WTC11 (cell line): ENCODE results near the gene SYTL2. TPM values are rescaled to one million over a fixed set of nuclear protein-coding genes. Genes with fewer than 3 reads are reported as not detected.
A peak's percentile ranks its signal among the peaks of the same experiment; 100 is the strongest.
"Not testable (repeated sequence)": the region's sequence is repeated elsewhere in the genome, so short reads cannot be mapped to it uniquely, and the experiment has no call there.

Experiments
- ATAC-seq: fragments of 200-7000 bp; cut with Tn5 transposase; 2 replicates; pipeline ENCODE4 v1.10.0; 2021; ENCODE audit warnings: mild to moderate bottlenecking, moderate library complexity
- CTCF ChIA-PET: fragments of 300-600 bp; sonication (Branson Sonifier 250); formaldehyde crosslinking; loops from one replicate; lab custom pipeline; 2021; ENCODE audit warnings: antibody characterized with exemption; lab: Charles Lee
- POLR2A ChIA-PET: fragments of 350-600 bp; sonication (Branson Sonifier 250); formaldehyde crosslinking; loops from one replicate; lab custom pipeline; 2021; ENCODE audit warnings: antibody characterized with exemption; lab: Charles Lee
- DNase-seq: peaks from one replicate; pipeline ENCODE4 v3.0.0; 2021; ENCODE audit warnings: low spot score
- H3K27ac Mint-ChIP-seq: 2 replicates; pipeline ENCODE4 v1.8.0; 2021; ENCODE audit warnings: mixed read lengths
- H3K27me3 Mint-ChIP-seq: 2 replicates; pipeline ENCODE4 v1.8.0; 2021; ENCODE audit warnings: low read depth, mild to moderate bottlenecking, moderate library complexity, mixed read lengths
- H3K36me3 Mint-ChIP-seq: 2 replicates; pipeline ENCODE4 v1.8.0; 2021; ENCODE audit warnings: mixed read lengths
- H3K4me1 Mint-ChIP-seq: 2 replicates; pipeline ENCODE4 v1.8.0; 2022; ENCODE audit warnings: mixed read lengths
- H3K4me3 Mint-ChIP-seq: 2 replicates; pipeline ENCODE4 v1.8.0; 2021; ENCODE audit warnings: mild to moderate bottlenecking, moderate library complexity, mixed read lengths
- H3K9me3 Mint-ChIP-seq: 2 replicates; pipeline ENCODE4 v1.8.0; 2021; ENCODE audit warnings: mixed read lengths
- ATF1 ChIP-seq: sonication (generic); formaldehyde crosslinking; IDR thresholded peaks from 2 replicates; pipeline ENCODE4 v1.8.1; 2023; ENCODE audit warnings: mild to moderate bottlenecking, moderate library complexity, missing genetic modification reagents
- FOXK1 ChIP-seq: sonication (generic); formaldehyde crosslinking; IDR thresholded peaks from 2 replicates; pipeline ENCODE4 v1.8.0; 2022; ENCODE audit warnings: mild to moderate bottlenecking, moderate library complexity, missing genetic modification reagents
- GTF2I ChIP-seq: fragments of 250-450 bp; sonication (Bioruptor Pico); conservative IDR thresholded peaks from 2 replicates; pipeline ENCODE4 v1.4.0; 2021; ENCODE audit warnings: mild to moderate bottlenecking
- HMGA2 ChIP-seq: fragments of 250-450 bp; sonication (Bioruptor Pico); IDR thresholded peaks from 2 replicates; pipeline ENCODE4 v1.4.0; 2021; ENCODE audit warnings: mild to moderate bottlenecking, moderate library complexity
- MXD4 ChIP-seq: fragments of 250-450 bp; sonication (Bioruptor Pico); IDR thresholded peaks from 2 replicates; pipeline ENCODE4 v1.8.0; 2021; ENCODE audit warnings: mild to moderate bottlenecking, moderate library complexity, borderline replicate concordance
- NFYB ChIP-seq: sonication (generic); formaldehyde crosslinking; conservative IDR thresholded peaks from 2 replicates; pipeline ENCODE4 v1.8.0; 2022; ENCODE audit warnings: low read depth, missing genetic modification reagents
- OVOL2 ChIP-seq: fragments of 250-450 bp; sonication (Bioruptor Pico); IDR thresholded peaks from 2 replicates; pipeline ENCODE4 v1.9.0; 2021; ENCODE audit warnings: mild to moderate bottlenecking, borderline replicate concordance
- PRRX2 ChIP-seq: fragments of 250-450 bp; sonication (Bioruptor Pico); IDR thresholded peaks from 2 replicates; pipeline ENCODE4 v1.8.0; 2021; ENCODE audit warnings: mild to moderate bottlenecking
- ZNF138 ChIP-seq: sonication (generic); formaldehyde crosslinking; conservative IDR thresholded peaks from 2 replicates; pipeline ENCODE4 v1.8.1; 2022; ENCODE audit warnings: mild to moderate bottlenecking, moderate library complexity, missing genetic modification reagents
- ZNF219 ChIP-seq: sonication (generic); formaldehyde crosslinking; IDR thresholded peaks from 2 replicates; pipeline ENCODE4 v1.8.0; 2023; ENCODE audit warnings: missing genetic modification reagents, mild to moderate bottlenecking, borderline replicate concordance
- ZNF423 ChIP-seq: fragments of 250-450 bp; sonication (Bioruptor Pico); IDR thresholded peaks from 2 replicates; pipeline ENCODE4 v2.1.2; 2022; ENCODE audit warnings: mild to moderate bottlenecking, moderate library complexity
- total RNA-seq: library from RNA; stranded (reverse); gene quantifications from 3 replicates; pipeline ENCODE4 v1.2.3, GENCODE V29; 2021
- TF ChIP-seq, protein P1 (sequence below): sonication (generic); formaldehyde crosslinking; IDR thresholded peaks from 2 replicates; pipeline ENCODE4 v1.8.1; 2023; ENCODE audit warnings: mild to moderate bottlenecking, missing genetic modification reagents
- TF ChIP-seq, protein P2 (sequence below): fragments of 250-450 bp; sonication (Bioruptor Pico); conservative IDR thresholded peaks from 2 replicates; pipeline ENCODE4 v1.9.0; 2021; ENCODE audit warnings: mild to moderate bottlenecking
- TF ChIP-seq, protein P3 (sequence below): sonication (generic); formaldehyde crosslinking; IDR thresholded peaks from 2 replicates; pipeline ENCODE4 v1.8.1; 2023; ENCODE audit warnings: mild to moderate bottlenecking, moderate library complexity, missing genetic modification reagents
- TF ChIP-seq, protein P4 (sequence below): sonication (generic); formaldehyde crosslinking; conservative IDR thresholded peaks from 2 replicates; pipeline ENCODE4 v1.8.1; 2023; ENCODE audit warnings: mild to moderate bottlenecking, low read depth, missing genetic modification reagents, moderate library complexity

The SYTL2 gene
- total RNA-seq, 1 experiment from 2014 or later, result 7.1 TPM

DNA sequence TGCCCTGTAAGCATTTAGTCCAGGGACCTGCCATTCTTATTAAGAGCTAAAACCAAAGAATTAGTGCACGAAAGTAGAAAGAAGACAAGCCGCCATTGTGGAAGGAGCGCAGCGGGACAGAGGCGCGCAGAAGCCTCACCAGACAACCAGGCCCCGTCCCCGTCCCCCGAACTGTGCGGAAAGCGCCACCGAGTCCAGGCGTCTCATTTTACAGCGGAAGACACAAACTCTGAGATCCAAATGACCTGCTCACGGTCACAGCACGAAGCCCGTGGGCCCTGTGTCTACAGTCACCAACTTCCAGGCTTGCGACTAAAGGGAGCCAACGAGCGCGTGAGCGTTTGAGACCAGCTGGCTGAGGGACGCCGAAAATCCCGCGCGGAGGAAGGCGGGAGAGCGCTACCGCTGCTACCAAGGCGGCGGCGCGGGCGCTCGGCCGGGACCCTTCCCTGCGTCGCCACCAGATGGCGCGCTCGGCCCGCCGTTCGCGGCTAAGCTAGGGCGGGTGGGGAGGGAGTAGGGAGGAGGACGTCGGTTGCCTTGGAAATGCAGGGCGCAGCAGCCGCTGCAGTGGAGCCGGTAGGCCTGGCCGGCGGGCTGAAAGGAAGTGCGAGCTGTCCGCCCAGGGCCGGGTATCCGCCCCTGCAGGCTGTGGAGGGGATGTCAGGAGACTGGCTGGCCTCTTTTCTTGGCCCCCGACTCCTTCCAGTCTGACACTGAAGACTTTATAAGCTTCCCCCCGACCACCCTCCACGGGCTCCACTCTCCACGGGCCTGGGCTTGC, 43.8 kb upstream of the SYTL2 start (continued):
- TF ChIP-seq HMGA2 (CRISPR knock-in tag) (no peak), FOXK1 (CRISPR knock-in tag) (peak; percentile 61; the same call in 1 of the 2 replicates), ZNF138 (CRISPR knock-in tag) (0 out of 2 replicates have a peak, but pooled peaks have one; percentile 63), MXD4 (CRISPR knock-in tag) (no peak), ZNF423 (CRISPR knock-in tag) (no peak), OVOL2 (CRISPR knock-in tag) (no peak)
- TF ChIP-seq, protein P1, sequence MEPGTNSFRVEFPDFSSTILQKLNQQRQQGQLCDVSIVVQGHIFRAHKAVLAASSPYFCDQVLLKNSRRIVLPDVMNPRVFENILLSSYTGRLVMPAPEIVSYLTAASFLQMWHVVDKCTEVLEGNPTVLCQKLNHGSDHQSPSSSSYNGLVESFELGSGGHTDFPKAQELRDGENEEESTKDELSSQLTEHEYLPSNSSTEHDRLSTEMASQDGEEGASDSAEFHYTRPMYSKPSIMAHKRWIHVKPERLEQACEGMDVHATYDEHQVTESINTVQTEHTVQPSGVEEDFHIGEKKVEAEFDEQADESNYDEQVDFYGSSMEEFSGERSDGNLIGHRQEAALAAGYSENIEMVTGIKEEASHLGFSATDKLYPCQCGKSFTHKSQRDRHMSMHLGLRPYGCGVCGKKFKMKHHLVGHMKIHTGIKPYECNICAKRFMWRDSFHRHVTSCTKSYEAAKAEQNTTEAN (CRISPR knock-in tag), result no peak
- TF ChIP-seq, all 79 proteins: peak for 30

DNA sequence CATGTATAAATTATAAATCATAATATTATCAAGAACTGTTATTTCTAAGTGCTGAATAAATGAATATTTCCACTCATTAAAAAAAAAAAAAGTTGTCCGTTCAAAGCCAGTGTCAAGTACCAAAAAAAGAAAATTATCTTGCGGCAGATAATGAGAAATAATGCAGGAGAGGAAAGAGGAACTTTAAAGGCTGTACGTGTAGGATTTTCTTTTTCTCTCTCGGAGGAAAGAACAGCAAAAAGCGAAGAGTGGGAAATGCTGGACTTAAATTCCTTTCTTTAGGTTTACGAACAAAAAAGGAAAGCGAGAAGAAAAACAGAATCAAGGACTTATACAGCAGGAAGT, 43.2 kb upstream of the SYTL2 start:
- H3K4me3 Mint-ChIP-seq, result peak overlapping the region; percentile 76
- TF ChIP-seq GTF2I (no peak), ZNF423 (CRISPR knock-in tag) (no peak)
- TF ChIP-seq, protein P2, sequence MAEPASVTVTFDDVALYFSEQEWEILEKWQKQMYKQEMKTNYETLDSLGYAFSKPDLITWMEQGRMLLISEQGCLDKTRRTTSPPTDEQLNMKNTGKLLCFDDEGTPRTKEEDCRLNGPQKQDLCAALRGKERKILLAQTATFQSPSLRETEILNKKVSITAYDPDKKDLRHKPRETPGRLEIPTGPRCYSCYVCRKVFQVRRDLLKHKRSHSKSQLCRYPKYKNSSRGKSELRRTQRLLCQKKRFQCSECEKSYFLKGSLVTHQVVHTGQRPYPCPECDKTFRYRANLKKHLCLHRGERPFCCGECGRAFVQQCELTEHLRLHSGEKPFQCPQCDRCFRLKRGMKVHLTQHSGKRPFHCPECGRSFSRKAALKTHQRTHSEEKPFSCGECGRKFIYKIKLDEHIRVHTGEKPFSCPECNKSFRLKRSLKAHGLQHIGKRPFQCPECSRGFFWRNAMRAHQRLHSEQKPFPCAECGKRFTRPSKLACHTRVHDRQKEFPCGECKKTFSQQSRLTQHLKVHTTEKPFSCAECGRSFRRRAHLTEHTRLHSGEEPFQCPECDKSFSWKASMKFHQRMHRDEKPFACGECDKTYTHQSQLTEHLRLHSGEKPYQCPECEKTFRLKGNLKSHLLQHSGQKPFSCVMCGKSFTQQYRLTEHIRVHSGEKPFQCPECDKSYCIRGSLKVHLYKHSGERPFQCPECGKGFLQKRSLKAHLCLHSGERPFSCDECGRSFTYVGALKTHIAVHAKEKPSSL (CRISPR knock-in tag), result no peak
- peaks cover 16% of the 10 kb centered on the region for H3K9me3 Mint-ChIP-seq
- no peak overlapping the region; the same call in 1 of the 2 replicates for H3K27ac Mint-ChIP-seq
- peaks cover 11% of the 10 kb centered on the region for H3K4me1 Mint-ChIP-seq
- ATAC-seq (no peak), DNase-seq (no peak)
- ChIA-PET CTCF (interaction anchor here (0.6 to 2.2 kb wide), 34 partner anchors 11 to 805 kb away, joined by 3 to 27 read pairs (median 5); no protein-coding TSS in a partner anchor), POLR2A (interaction anchor here (0.7 to 1.4 kb wide), 4 partner anchors 69 to 991 kb away, joined by 3 to 5 read pairs (median 4); partner anchors contain the start of gene CREBZF)
- peaks cover 27% of the 10 kb centered on the region for H3K36me3 Mint-ChIP-seq
- H3K27me3 Mint-ChIP-seq, result peaks cover 5% of the 10 kb centered on the region

DNA sequence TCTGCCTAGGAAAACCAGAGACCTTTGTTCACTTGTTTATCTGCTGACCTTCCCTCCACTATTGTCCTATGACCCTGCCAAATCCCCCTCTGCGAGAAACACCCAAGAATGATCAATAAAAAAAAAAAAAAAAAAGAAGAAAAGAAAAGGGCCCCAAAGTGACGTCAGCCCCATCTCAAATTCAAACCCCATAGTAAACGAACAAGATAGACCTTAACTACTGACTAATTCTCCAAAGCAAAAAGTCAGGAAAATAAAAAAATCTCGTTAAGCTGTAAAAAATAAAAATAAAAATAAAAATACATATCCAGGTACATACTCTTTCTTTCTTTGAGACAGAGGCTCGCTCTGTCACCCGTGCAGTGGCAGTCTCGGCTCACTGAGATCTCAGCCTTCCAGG, 42.6 kb upstream of the SYTL2 start:
- Mint-ChIP-seq H3K36me3 (peaks cover 30% of the 10 kb centered on the region), H3K9me3 (peaks cover 17% of the 10 kb centered on the region), H3K4me1 (peaks cover 11% of the 10 kb centered on the region)
- POLR2A ChIA-PET, result interaction anchor here (0.7 kb wide), 1 partner anchor 992 kb away, joined by 5 read pairs; no protein-coding TSS in a partner anchor
- not testable (repeated sequence) for H3K27ac Mint-ChIP-seq, H3K27me3 Mint-ChIP-seq, DNase-seq, H3K4me3 Mint-ChIP-seq, ATAC-seq
- CTCF ChIA-PET, result interaction anchor here (2.2 kb wide), 1 partner anchor 188 kb away, joined by 6 read pairs; no protein-coding TSS in a partner anchor

DNA sequence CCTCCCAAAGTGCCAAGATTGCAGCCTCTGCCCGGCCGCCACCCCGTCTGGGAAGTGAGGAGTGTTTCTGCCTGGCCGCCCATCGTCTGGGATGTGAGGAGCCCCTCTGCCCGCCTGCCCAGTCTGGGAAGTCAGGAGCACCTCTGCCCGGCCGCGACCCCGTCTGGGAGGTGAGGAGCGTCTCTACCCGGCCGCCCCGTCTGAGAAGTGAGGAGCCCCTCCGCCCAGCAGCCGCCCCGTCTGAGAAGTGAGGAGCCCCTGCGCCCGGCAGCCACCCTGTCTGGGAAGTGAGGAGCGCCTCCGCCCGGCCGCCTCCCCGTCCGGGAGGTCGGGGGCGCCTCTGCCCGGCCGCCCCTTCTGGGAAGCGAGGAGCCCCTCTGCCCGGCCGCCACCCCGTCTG, 41.8 kb upstream of the SYTL2 start:
- H3K4me1 Mint-ChIP-seq, result peaks cover 11% of the 10 kb centered on the region
- POLR2A ChIA-PET, ATAC-seq, H3K27ac Mint-ChIP-seq, DNase-seq, H3K27me3 Mint-ChIP-seq, H3K4me3 Mint-ChIP-seq, CTCF ChIA-PET: not testable (repeated sequence)
- H3K36me3 Mint-ChIP-seq, result peaks cover 33% of the 10 kb centered on the region
- H3K9me3 Mint-ChIP-seq, result peaks cover 22% of the 10 kb centered on the region

DNA sequence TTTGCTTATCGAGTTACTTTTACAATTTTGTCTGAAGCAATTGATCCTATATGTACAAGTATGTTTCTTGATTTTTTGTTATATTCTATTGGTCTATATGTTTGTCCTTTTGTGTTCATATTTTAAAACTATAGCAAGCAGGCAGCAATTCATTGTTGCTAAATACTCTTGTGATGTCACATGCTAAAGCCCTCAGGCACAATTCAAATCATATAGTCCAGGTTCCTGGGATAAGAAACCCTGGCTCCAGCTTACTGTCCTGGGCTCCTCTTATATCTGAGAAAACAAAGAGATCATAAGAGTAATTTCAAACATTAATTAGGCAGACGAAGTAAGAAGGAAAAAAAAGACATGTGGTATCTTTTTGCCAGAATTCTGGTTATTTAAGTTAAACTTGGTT, 37.6 kb upstream of the SYTL2 start:
- Mint-ChIP-seq H3K9me3 (peaks cover 31% of the 10 kb centered on the region), H3K27ac (no peak overlapping the region), H3K27me3 (no peaks in the 10 kb centered on the region; the same call in 1 of the 2 replicates), H3K4me1 (no peaks in the 10 kb centered on the region), H3K36me3 (peaks cover 29% of the 10 kb centered on the region), H3K4me3 (no peak overlapping the region)
- POLR2A ChIA-PET, result no interaction called here
- CTCF ChIA-PET, result no interaction called here
- ATAC-seq, result no peak
- no peak for DNase-seq
- TF ChIP-seq PRRX2 (CRISPR knock-in tag) (no peak), ATF1 (no peak), NFYB (CRISPR knock-in tag) (no peak), OVOL2 (CRISPR knock-in tag) (no peak), ZNF219 (CRISPR knock-in tag) (no peak)
- TF ChIP-seq, protein P3, sequence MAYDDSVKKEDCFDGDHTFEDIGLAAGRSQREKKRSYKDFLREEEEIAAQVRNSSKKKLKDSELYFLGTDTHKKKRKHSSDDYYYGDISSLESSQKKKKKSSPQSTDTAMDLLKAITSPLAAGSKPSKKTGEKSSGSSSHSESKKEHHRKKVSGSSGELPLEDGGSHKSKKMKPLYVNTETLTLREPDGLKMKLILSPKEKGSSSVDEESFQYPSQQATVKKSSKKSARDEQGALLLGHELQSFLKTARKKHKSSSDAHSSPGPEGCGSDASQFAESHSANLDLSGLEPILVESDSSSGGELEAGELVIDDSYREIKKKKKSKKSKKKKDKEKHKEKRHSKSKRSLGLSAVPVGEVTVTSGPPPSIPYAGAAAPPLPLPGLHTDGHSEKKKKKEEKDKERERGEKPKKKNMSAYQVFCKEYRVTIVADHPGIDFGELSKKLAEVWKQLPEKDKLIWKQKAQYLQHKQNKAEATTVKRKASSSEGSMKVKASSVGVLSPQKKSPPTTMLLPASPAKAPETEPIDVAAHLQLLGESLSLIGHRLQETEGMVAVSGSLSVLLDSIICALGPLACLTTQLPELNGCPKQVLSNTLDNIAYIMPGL, result no peak
- TF ChIP-seq, protein P4, sequence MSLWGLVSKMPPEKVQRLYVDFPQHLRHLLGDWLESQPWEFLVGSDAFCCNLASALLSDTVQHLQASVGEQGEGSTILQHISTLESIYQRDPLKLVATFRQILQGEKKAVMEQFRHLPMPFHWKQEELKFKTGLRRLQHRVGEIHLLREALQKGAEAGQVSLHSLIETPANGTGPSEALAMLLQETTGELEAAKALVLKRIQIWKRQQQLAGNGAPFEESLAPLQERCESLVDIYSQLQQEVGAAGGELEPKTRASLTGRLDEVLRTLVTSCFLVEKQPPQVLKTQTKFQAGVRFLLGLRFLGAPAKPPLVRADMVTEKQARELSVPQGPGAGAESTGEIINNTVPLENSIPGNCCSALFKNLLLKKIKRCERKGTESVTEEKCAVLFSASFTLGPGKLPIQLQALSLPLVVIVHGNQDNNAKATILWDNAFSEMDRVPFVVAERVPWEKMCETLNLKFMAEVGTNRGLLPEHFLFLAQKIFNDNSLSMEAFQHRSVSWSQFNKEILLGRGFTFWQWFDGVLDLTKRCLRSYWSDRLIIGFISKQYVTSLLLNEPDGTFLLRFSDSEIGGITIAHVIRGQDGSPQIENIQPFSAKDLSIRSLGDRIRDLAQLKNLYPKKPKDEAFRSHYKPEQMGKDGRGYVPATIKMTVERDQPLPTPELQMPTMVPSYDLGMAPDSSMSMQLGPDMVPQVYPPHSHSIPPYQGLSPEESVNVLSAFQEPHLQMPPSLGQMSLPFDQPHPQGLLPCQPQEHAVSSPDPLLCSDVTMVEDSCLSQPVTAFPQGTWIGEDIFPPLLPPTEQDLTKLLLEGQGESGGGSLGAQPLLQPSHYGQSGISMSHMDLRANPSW (CRISPR knock-in tag), result no peak
- TF ChIP-seq, all 79 proteins: peak for 0
